Measurements from ENCODE around the gene STXBP1. TPM values are rescaled to one million over a fixed set of nuclear protein-coding genes. Genes with fewer than 3 reads are reported as not detected.

Gene STXBP1
- total and polyA plus RNA-seq, 9 of the 15 experiments (the other 6 are each of a cell fraction or from before 2014, with no cell fraction given) = 4.6 to 35.1 (median 9.7) TPM

- TF ChIP-seq CTCF (IDR thresholded peaks at IDR 0.05 in 2 of 3, conservative IDR thresholded peaks at IDR 0.05 in 1 of 3; ENCODE audit: insufficient read depth in 2 of 3, low read depth in 1 of 3, low read length in 3 of 3) (no peak), MED1 (CRISPR knock-in tag; IDR thresholded peaks at IDR 0.05; ENCODE audit: borderline replicate concordance) (no peak), CTBP1 (IDR thresholded peaks at IDR 0.05; ENCODE audit: borderline replicate concordance) (peak; percentile 45; the same call in 1 of the 2 replicates), ETS2 (tag; IDR thresholded peaks at IDR 0.05; ENCODE audit: borderline replicate concordance, poor library complexity, severe bottlenecking) (no peak), ZNF274 (IDR thresholded peaks at IDR 0.05; ENCODE audit: borderline replicate concordance, low read depth, low read length) (no peak), GTF2F1 (IDR thresholded peaks at IDR 0.05; ENCODE audit: low read depth, low read length) (no peak), HDAC1 (IDR thresholded peaks at IDR 0.05) (no peak), HDAC8 (tag; IDR thresholded peaks at IDR 0.05) (no peak), ZNF347 (CRISPR knock-in tag; IDR thresholded peaks at IDR 0.05; ENCODE audit: low read depth) (no peak), EHMT2 (IDR thresholded peaks at IDR 0.05) (no peak; the same call in 1 of the 2 replicates), CAMTA2 (CRISPR knock-in tag; conservative IDR thresholded peaks at IDR 0.05) (no peak), MYC (IDR thresholded peaks at IDR 0.05; ENCODE audit: low read depth, low read length) (peak; percentile 85), MYC (CRISPR knock-in tag; IDR thresholded peaks at IDR 0.05; ENCODE audit: borderline replicate concordance, low read depth) (peak; percentile 70; the same call in 1 of the 2 replicates), U2AF1 (optimal IDR thresholded peaks at IDR 0.05; ENCODE audit: low read depth, low read length) (no peak), C11orf30 (IDR thresholded peaks at IDR 0.05; ENCODE audit: low read depth) (no peak), ZNF780A (CRISPR knock-in tag; IDR thresholded peaks at IDR 0.05) (no peak), CREB5 (CRISPR knock-in tag; IDR thresholded peaks at IDR 0.05) (no peak), SLC30A9 (CRISPR knock-in tag; IDR thresholded peaks at IDR 0.05) (no peak), PCBP2 (IDR thresholded peaks at IDR 0.05; ENCODE audit: low read depth, low read length, poor library complexity, severe bottlenecking) (no peak), ZNF23 (CRISPR knock-in tag; IDR thresholded peaks at IDR 0.05) (no peak), SRF (CRISPR knock-in tag; IDR thresholded peaks at IDR 0.05) (peak in 1 of 2 experiments; percentile 43; a peak in 1 of 4 replicates), TFAP4 (CRISPR knock-in tag; IDR thresholded peaks at IDR 0.05; ENCODE audit: borderline replicate concordance) (peak; percentile 89)
- TF ChIP-seq, protein P1, sequence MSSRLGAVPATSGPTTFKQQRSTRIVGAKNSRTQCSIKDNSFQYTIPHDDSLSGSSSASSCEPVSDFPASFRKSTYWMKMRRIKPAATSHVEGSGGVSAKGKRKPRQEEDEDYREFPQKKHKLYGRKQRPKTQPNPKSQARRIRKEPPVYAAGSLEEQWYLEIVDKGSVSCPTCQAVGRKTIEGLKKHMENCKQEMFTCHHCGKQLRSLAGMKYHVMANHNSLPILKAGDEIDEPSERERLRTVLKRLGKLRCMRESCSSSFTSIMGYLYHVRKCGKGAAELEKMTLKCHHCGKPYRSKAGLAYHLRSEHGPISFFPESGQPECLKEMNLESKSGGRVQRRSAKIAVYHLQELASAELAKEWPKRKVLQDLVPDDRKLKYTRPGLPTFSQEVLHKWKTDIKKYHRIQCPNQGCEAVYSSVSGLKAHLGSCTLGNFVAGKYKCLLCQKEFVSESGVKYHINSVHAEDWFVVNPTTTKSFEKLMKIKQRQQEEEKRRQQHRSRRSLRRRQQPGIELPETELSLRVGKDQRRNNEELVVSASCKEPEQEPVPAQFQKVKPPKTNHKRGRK (tag; IDR thresholded peaks at IDR 0.05) = no peak
Measured at GRCh38 chr9:127698985-127699670, 87.1 kb downstream of the STXBP1 start (continued).

Measured in K562 (cell line).